Stimulated activated CD8-positive, alpha-beta memory T cell treated with anti-CD3 and anti-CD28 coated beads, Interleukin-12 subunit alpha, Interleukin-12 subunit beta, amount 100 ng/mL, for 24 hours (primary cell): Measurements from ENCODE around the gene BGN.

Experiments used
- DNase-seq: peaks from one replicate; pipeline ENCODE4 v3.0.0-alpha.2; 2020; ENCODE audit errors: extremely low read depth

BGN gene

GRCh38 chrX:153482376-153483015 lies 12.3 kb upstream of the BGN start:
- no peak for DNase-seq

DNA sequence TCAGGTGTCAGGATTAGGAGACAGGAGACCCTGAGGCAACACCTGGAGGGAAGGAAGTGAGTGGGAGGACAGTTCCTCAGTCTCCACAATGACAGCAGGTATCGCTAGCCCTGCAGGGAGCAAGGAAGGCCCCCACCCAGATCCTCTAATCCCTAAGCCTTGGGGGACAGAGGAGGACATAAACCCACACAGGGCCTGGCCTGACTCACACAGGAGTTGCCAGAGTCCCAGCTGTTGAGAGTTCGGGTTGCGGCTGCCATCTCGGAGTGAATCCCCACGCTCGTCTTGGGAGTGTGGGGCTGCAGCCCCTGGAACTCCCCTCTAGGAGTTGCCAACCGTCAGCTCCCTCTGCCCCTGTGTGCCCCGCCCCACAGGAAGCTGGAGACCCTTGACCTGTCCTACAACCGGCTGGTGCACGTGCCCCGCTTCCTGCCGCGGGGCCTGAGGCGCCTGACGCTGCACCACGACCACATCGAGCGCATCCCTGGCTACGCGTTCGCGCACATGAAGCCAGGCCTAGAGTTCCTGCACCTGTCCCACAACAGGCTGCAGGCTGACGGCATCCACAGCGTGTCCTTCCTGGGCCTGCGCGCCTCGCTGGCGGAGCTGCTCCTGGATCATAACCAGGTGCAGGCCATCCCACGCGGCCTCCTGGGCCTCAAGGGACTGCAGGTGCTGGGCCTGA lies 9.2 kb upstream of the BGN start:
- no peak for DNase-seq

- no peak for DNase-seq
Measured at GRCh38 chrX:153486171-153486570, 8.6 kb upstream of the BGN start.

- no peak for DNase-seq
Measured at GRCh38 chrX:153487590-153488071, 7.1 kb upstream of the BGN start.

- no peak for DNase-seq
Measured at GRCh38 chrX:153488231-153488914, 6.4 kb upstream of the BGN start.

GRCh38 chrX:153490217-153490930 lies 4.4 kb upstream of the BGN start:
- DNase-seq, result no peak

DNA sequence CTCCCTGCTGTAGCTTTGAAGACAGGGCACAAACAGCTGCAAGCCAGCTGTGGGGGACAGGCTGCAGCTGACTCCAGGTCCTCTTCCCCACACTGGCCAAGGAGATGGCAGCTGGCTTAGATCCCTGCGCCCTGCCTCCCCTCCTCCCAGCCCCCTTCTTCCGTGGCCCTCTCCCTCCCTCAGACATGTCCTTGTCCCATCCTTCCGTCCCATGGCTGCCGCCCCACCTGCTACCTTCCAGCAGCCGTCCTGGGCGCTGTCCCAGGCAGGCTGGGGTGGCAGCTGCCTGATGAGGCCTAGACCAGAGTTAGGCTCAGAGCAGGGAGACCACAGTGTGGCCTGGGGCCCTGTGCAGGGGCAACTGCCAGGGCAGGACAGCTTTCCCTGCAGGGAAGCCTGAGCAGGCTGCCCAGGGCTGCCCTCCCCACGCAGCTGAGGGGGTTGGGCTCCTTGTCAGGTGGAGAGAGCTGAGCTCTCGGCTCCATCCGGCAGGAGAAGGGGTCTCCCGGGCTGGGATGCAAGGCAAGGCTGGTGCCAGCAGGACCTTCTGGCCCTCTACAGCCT lies 3.3 kb upstream of the BGN start:
- no peak for DNase-seq

DNA sequence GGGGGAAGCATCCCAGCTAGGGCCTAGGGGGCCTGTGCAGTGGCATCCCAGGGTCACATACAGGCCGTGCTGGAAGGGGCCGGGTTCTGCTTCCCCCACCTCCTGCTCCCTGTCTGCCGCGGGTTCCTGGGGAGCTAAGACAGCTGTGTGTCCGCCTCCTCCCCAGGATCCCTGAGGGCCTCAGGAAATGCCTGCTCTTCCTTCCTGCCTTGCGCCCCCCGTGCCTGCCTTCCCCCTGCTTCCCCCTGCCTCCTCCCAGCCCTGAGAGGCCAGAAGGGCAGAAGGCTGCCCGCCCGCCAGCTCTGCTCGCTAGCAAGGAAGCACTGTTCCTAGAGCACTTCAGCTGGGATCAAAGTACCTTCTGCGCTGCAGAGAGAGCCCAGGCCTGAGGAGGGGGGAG lies 2.9 kb upstream of the BGN start:
- DNase-seq, result no peak

DNA sequence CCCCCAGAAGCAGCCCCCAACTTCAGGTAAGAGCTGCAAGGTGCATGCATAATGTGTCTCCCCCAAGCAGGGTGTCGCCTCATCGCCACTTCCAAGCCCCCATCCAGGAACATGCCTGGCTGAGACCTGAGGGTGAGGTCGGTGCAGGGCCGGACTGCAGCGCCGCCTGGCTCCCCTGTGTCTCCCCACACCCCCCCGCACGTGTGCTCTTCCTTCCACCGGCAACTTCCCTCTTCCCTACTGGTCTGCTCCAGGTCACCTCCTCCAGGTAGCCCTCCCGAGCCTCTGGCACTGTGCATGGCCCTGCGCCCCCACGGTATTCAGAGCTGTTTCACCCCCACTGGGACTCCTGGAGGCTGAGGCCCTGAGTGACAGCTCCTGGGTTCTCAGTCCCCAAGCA lies 2.2 kb upstream of the BGN start:
- no peak for DNase-seq

- DNase-seq, result no peak
Measured at GRCh38 chrX:153493085-153493484, 1.7 kb upstream of the BGN start.

- no peak for DNase-seq
Measured at GRCh38 chrX:153494061-153494460, 719 bp upstream of the BGN start.

DNA sequence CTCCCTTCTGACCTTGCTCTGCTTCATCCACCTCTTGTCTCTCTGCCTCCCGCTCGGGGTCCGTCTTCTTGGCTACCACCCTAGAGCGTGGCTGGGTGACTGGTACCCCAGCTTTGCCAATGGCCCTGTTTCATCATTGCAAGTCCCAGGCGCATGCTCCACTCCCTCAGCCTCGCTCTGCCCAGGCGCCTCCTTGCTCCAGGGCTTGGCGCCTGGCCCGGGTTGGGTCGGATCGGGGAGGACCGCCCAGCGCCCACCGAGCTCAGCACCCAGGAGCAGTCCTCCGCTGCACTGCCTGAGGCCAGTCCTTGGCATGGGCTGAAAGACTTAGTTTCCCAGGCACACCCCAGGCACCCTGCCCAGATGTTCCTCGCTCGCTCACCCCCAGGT lies 577 bp downstream of the BGN start:
- DNase-seq, result no peak

- DNase-seq, result no peak
Measured at GRCh38 chrX:153495903-153496589, 1.3 kb downstream of the BGN start.

GRCh38 chrX:153496590-153496959 lies 1.8 kb downstream of the BGN start:
- no peak for DNase-seq

DNA sequence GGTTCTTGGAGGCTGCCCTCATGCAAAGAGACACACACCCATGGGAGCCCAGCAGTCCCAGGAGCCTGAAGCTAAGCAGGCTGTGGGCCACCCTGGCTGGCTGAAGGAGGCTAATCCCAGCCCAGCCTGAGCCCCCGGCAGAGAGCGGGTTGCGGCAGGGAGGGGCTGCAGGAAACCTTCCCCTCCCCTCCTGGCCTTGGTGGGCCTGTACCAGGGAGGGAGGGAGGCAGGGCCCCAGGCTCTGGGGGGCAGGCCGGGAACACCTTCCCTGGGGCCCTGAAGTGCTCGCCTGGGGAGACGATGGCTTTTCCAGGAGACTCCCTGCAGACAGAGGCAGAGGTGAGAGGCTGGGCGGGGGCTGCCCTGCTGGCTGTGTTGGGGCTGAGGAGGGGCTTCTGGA lies 3.7 kb downstream of the BGN start:
- no peak for DNase-seq

DNA sequence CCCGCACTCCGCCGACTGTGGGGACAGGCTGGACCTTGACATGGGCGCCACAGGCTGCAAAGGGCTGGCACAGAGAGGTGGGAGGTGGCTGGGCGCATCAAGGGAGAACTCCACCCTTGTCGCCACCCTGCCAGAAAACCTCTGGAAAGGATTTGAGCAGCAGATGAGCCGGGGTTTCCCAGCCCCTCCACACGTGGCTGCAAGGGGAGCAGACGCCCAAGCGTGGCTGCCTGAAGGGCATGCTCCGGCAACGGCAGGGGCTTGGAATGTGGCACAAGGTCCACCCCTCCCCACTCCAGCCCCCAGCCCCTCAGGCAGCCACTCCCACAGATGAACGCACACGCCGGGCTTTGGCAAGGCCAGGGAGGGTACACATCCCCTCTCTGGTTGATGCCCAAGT lies 4.6 kb downstream of the BGN start:
- no peak for DNase-seq

DNA sequence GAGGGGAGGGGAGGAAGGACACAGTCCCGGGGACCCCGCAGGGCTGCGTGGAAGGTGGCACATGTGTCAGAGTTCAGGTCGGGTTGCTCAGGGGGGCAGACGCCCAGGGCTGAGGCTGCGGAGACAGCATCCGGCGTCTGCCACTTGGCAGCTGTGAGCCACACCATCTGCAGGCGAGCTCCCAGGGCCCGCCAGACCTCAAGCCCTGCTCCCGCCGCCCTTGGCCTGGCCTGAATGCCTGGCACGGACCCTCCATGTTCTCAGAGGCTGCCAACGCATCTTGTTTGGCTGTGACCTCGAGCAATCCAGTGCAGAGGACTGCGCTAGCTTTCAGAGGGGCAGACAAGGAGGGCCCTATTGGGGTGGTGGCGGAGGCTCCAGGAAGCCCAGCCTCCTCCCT lies 5.1 kb downstream of the BGN start:
- DNase-seq, result no peak

DNA sequence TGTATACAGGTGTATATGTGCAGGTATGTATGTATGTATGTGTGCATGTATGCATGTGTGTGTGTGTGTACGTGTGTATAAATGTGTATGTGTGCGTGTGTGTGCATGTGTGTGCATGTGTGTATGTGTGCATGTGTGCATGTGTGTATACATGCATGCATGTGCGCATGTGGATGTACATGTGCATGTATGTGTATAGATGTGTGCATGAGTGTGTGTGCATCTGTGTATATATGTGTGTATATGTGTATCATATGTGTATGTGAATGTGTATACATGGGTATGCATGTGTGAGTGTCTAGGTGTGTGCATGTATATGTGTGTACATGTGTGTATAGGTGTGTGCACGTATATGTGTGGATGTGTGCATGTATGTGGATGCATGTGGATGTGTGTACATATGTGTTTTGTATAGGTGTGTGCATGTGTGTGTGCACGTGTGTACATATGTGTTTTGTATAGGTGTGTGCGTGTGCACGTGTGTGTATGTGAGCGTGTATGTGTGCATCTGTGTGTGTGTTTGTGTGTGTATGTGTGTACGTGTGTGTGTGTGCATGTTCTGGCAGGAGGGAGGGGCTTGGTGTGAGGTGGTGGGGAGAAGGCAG lies 6.0 kb downstream of the BGN start:
- DNase-seq, result no peak

GRCh38 chrX:153501530-153501929 lies 6.8 kb downstream of the BGN start:
- no peak for DNase-seq

DNA sequence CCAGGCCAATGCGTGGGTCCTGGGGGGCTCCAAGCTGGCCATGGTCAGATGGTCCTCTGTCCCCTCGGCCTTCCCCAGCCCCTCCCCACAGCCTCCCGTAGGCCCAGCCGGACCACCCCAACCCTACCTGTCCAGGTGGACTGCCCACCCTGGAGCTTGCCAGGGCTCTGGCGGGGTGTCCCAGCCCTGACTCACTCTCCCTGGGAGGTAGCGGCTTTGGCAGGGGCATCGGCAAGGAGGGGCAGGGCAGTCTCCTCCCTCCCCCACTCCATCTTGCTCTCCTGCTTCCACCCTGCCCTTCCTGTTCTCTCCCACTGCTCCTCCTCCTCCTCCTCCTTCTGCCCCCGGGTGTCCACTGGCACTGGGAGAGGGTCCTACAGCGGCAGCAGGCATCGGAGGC lies 7.4 kb downstream of the BGN start:
- no peak for DNase-seq

DNA sequence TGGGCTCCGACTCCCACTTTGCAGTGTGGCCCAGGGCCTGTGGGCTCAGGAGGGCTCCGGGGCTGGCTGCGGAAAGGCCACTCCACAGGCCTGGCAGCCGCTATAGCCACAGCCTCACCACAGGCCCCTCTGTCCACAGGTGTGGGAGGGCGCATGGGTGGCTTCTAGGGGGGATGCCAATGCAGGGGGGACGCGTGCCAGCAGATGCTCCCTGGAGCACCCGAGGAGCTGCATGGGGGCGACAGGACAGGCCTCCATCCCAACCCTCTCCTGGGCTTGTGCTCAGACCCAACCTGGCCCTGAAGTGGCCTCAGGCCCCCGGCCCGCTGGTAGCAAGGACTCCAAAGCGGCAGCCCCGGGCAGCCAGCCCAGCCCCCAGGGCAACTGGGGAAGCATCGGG lies 8.0 kb downstream of the BGN start:
- DNase-seq, result no peak
